B cell (primary cell): ENCODE results near the gene STN1. TPM values are rescaled to one million over a fixed set of nuclear protein-coding genes. Genes with fewer than 3 reads are reported as not detected.

Experiments
- ATAC-seq: fragments of 200-7000 bp; cut with Tn5 transposase; one replicate; pipeline ENCODE4 v1.10.0; 2021; ENCODE audit warnings: low read depth, mild to moderate bottlenecking, moderate number of reproducible peaks, moderate library complexity
- CTCF ChIA-PET: fragments of 350-600 bp; sonication (Branson Sonifier 250); formaldehyde crosslinking; loops from one replicate; lab custom pipeline; 2021; ENCODE audit warnings: antibody characterized with exemption, inconsistent platforms; lab: Charles Lee
- POLR2A ChIA-PET: fragments of 350-600 bp; sonication (Branson Sonifier 250); formaldehyde crosslinking; loops from one replicate; lab custom pipeline; 2021; ENCODE audit warnings: antibody characterized with exemption; lab: Charles Lee
- DNase-seq: peaks from one replicate; pipeline ENCODE4 v3.0.0; 2013
- H2AFZ ChIP-seq: 2 replicates; pipeline ENCODE4 v1.6.1; 2012; ENCODE audit warnings: mild to moderate bottlenecking, low read depth, low read length; ENCODE audit not compliant: insufficient read depth, poor library complexity, severe bottlenecking
- H3K27ac ChIP-seq, 2 donors: 1 replicate in 1 of 2; 2 replicates in 1 of 2; pipeline ENCODE4 v1.5.1; 2012 to 2013; ENCODE audit warnings: low read length in 2 of 2, mild to moderate bottlenecking in 2 of 2, moderate library complexity in 1 of 2
- H3K27me3 ChIP-seq, 4 experiments: fragments of 200-600 bp in 1 of 4; sonication (generic) in 1 of 4; replicated peaks in 1 of 4; 1 replicate in 2 of 4; 2 replicates in 2 of 4; pipeline versions ENCODE4 v1.6.1 to v1.7.0; 2013 to 2016; ENCODE audit warnings: low read length in 3 of 4, mild to moderate bottlenecking in 2 of 4, mixed read lengths in 1 of 4, moderate library complexity in 1 of 4; ENCODE audit not compliant: insufficient read depth in 4 of 4, control insufficient read depth in 3 of 4; ENCODE audit errors: control extremely low read depth in 1 of 4
- H3K36me3 ChIP-seq, 2 experiments: replicated peaks in 1 of 2; 1 replicate in 1 of 2; 2 replicates in 1 of 2; pipeline versions ENCODE4 v1.6.1 to v1.7.1; 2013; ENCODE audit warnings: low read length in 1 of 2; ENCODE audit not compliant: insufficient read depth in 2 of 2, control insufficient read depth in 1 of 2; ENCODE audit errors: control extremely low read depth in 1 of 2, extremely low read depth in 1 of 2
- H3K4me1 ChIP-seq, 2 donors: fragments of 200-600 bp in 1 of 2; sonication (generic) in 1 of 2; 1 replicate in 1 of 2; 2 replicates in 1 of 2; pipeline versions ENCODE4 v1.5.1 to v1.6.1; 2013 to 2017; ENCODE audit warnings: low read length in 2 of 2; ENCODE audit not compliant: control insufficient read depth in 2 of 2, insufficient read depth in 2 of 2
- H3K4me2 ChIP-seq: replicated peaks from 2 replicates; pipeline ENCODE3; 2012; ENCODE audit warnings: mild to moderate bottlenecking, low read depth, low read length; ENCODE audit not compliant: poor library complexity, severe bottlenecking
- H3K4me3 ChIP-seq, 5 experiments: fragments of 200-600 bp in 1 of 5; sonication (generic) in 1 of 5; 1 replicate in 3 of 5; 2 replicates in 2 of 5; pipeline versions ENCODE4 v1.5.1 to v1.7.0; 2011 to 2016; ENCODE audit warnings: low read length in 4 of 5, mild to moderate bottlenecking in 4 of 5, low read depth in 2 of 5, control low read depth in 1 of 5, moderate library complexity in 1 of 5; ENCODE audit not compliant: insufficient read depth in 1 of 5; ENCODE audit errors: control extremely low read depth in 1 of 5, extremely low read depth in 1 of 5
- H3K79me2 ChIP-seq: fragments of 200-600 bp; sonication (generic); one replicate; pipeline ENCODE4 v1.6.0; 2016; ENCODE audit warnings: low read length; ENCODE audit not compliant: control insufficient read depth, insufficient read depth
- H3K9ac ChIP-seq: fragments of 200-600 bp; sonication (generic); 2 replicates; pipeline ENCODE4 v1.6.1; 2017; ENCODE audit warnings: mild to moderate bottlenecking, low read length, moderate library complexity
- H3K9me3 ChIP-seq, 3 donors: one replicate each; pipeline versions ENCODE4 v1.6.1 to v1.7.1; 2013; ENCODE audit warnings: low read length in 2 of 3; ENCODE audit not compliant: control insufficient read depth in 2 of 3, insufficient read depth in 1 of 3; ENCODE audit errors: control extremely low read depth in 1 of 3
- H4K20me1 ChIP-seq: 2 replicates; pipeline ENCODE4 v1.6.0; 2012; ENCODE audit warnings: mild to moderate bottlenecking, low read length; ENCODE audit not compliant: insufficient read depth, control insufficient read depth, poor library complexity, severe bottlenecking
- H3K27ac Mint-ChIP-seq: one replicate; pipeline ENCODE4 v1.8.0; 2021; ENCODE audit warnings: mixed read lengths
- H3K27me3 Mint-ChIP-seq: one replicate; pipeline ENCODE4 v1.8.0; 2021; ENCODE audit warnings: mixed read lengths
- H3K4me1 Mint-ChIP-seq: one replicate; pipeline ENCODE4 v1.8.0; 2021; ENCODE audit warnings: mixed read lengths
- H3K4me3 Mint-ChIP-seq: one replicate; pipeline ENCODE4 v1.8.0; 2021; ENCODE audit warnings: mixed read lengths
- H3K9me3 Mint-ChIP-seq: one replicate; pipeline ENCODE4 v1.8.0; 2022; ENCODE audit warnings: mixed read lengths; ENCODE audit not compliant: insufficient read depth
- EZH2 ChIP-seq: IDR thresholded peaks from 2 replicates; pipeline ENCODE4 v1.6.1; 2012; ENCODE audit warnings: borderline replicate concordance, low read depth, mild to moderate bottlenecking, moderate library complexity, low read length; ENCODE audit not compliant: insufficient read depth, poor library complexity, severe bottlenecking
- WGBS: methylation state at CpG from one replicate; pipeline ENCODE4 v1.1.5; 2013; ENCODE audit warnings: missing lambda C conversion rate; ENCODE audit not compliant: insufficient coverage; 5-methylcytosine and 5-hydroxymethylcytosine counted together
- intact Hi-C: fragments of 100-400 bp; cut with micrococcal nuclease; formaldehyde crosslinking; loops from one replicate; pipeline ENCODE4 v1.10.0; 2022
- polyA plus RNA-seq: library from polyadenylated mRNA; depleted of rRNA; stranded (reverse); fragments of >200 nt; gene quantifications from 2 replicates; pipeline ENCODE4 v1.2.3, GENCODE V29; 2012
- total RNA-seq, 2 donors: library from RNA; stranded (reverse); fragments of 120-200 nt in 1 of 2; gene quantifications; 1 replicate in 1 of 2; 2 replicates in 1 of 2; pipeline versions ENCODE4 v1.2.3 to v1.2.4, GENCODE V29; 2013 to 2022
- TF ChIP-seq, protein P1 (sequence below): fragments of 200-600 bp; IDR thresholded peaks from one replicate; pipeline ENCODE4 v1.8.0; 2022; ENCODE audit warnings: antibody characterized with exemption, mild to moderate bottlenecking

Gene STN1
- total and polyA plus RNA-seq, 2 donors (not counting 1 experiment from before 2014, with no cell fraction given): 16.3 to 24.5 TPM

DNA sequence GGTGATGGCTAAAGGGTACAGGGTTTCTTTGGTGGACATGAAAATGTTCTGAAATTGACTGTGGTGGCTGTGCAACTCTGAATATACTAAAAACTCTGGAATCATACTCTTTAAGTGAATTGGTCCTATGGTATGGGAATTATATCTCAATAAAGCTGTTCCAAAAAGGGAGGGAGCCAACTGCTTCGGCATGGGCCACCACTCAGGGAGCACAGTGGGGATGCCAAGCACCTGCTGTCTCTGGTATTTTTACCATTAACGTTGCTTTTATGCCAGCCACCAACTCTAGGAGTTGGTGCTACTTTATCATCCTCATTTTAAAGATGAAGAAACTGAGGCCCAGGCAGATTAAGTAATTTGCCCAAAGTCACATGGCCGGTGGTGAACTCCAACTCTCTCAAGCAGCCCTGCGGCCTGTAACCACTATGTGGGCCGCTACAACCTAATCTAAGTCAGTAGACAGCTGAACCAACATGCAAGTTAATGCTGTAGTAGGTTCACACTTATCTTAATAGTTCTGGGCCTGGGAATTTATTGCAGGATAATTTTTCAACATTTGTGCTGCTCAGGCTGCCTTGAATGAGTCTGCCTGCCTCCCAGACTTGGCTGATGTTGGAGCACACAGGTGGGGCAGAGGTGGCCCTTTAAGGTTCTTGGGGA is 83.4 kb downstream of the STN1 start:
- no peak overlapping the region for H3K27ac Mint-ChIP-seq
- TF ChIP-seq EZH2: no peak
- TF ChIP-seq, protein P1, sequence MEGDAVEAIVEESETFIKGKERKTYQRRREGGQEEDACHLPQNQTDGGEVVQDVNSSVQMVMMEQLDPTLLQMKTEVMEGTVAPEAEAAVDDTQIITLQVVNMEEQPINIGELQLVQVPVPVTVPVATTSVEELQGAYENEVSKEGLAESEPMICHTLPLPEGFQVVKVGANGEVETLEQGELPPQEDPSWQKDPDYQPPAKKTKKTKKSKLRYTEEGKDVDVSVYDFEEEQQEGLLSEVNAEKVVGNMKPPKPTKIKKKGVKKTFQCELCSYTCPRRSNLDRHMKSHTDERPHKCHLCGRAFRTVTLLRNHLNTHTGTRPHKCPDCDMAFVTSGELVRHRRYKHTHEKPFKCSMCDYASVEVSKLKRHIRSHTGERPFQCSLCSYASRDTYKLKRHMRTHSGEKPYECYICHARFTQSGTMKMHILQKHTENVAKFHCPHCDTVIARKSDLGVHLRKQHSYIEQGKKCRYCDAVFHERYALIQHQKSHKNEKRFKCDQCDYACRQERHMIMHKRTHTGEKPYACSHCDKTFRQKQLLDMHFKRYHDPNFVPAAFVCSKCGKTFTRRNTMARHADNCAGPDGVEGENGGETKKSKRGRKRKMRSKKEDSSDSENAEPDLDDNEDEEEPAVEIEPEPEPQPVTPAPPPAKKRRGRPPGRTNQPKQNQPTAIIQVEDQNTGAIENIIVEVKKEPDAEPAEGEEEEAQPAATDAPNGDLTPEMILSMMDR: no peak
- Histone ChIP-seq H3K27me3 (no peaks in the 10 kb centered on the region), H3K4me2 (no peak overlapping the region), H3K9me3 (peaks cover 0 to 4% (median 1%) of the 10 kb centered on the region in 3 donors), H3K79me2 (no peaks in the 10 kb centered on the region), H3K4me1 (peaks cover 0 to 9% of the 10 kb centered on the region in 2 donors), H3K9ac (no peak overlapping the region), H3K27ac (no peak overlapping the region), H2AFZ (no peak overlapping the region), H3K4me3 (no peak overlapping the region), H3K36me3 (no peaks in the 10 kb centered on the region), H4K20me1 (no peaks in the 10 kb centered on the region)
- H3K27me3 Mint-ChIP-seq: peaks cover 14% of the 10 kb centered on the region
- ATAC-seq (no peak), DNase-seq (no peak)
- no peaks in the 10 kb centered on the region for H3K4me1 Mint-ChIP-seq
- H3K9me3 Mint-ChIP-seq: no peaks in the 10 kb centered on the region
- H3K4me3 Mint-ChIP-seq: no peak overlapping the region
- WGBS: 86% methylated on average over 1 of the region's 5 CpGs
- intact Hi-C loops: no loop called here
- POLR2A ChIA-PET: no interaction called here
- CTCF ChIA-PET: no interaction called here

GRCh38 chr10:103833731-103834365 is 84.1 kb downstream of the STN1 start:
- Histone ChIP-seq H3K4me2 (no peak overlapping the region), H3K9ac (no peak overlapping the region), H3K27ac (no peak overlapping the region), H3K79me2 (no peaks in the 10 kb centered on the region), H3K27me3 (no peaks in the 10 kb centered on the region), H4K20me1 (no peaks in the 10 kb centered on the region), H3K36me3 (no peaks in the 10 kb centered on the region), H3K4me3 (no peak overlapping the region), H3K4me1 (peaks cover 0 to 9% of the 10 kb centered on the region in 2 donors), H2AFZ (no peak overlapping the region), H3K9me3 (peaks cover 0 to 4% (median 1%) of the 10 kb centered on the region in 3 donors)
- DNase-seq (no peak), ATAC-seq (no peak)
- H3K4me1 Mint-ChIP-seq: no peaks in the 10 kb centered on the region
- no peak for TF ChIP-seq EZH2
- TF ChIP-seq, protein P1: no peak
- WGBS: no CpG with 5 or more reads among the region's 5 CpGs
- CTCF ChIA-PET: no interaction called here
- no peak overlapping the region for H3K27ac Mint-ChIP-seq
- H3K9me3 Mint-ChIP-seq: no peaks in the 10 kb centered on the region
- H3K4me3 Mint-ChIP-seq: no peak overlapping the region
- intact Hi-C loops: no loop called here
- peaks cover 13% of the 10 kb centered on the region for H3K27me3 Mint-ChIP-seq
- POLR2A ChIA-PET: no interaction called here
